Ammon's horn (tissue), 1 donor: ENCODE data around the gene IGFLR1.
"Not testable (repeated sequence)": the region's sequence is repeated elsewhere in the genome, so short reads cannot be mapped to it uniquely, and the experiment has no call there.

Source experiments
- DNase-seq: peaks from one replicate; pipeline ENCODE4 v3.0.0-alpha.2; 2016; ENCODE audit warnings: low spot score

IGFLR1 gene

GRCh38 chr19:35777086-35777841, 35.0 kb upstream of the IGFLR1 start:
- peak; percentile 57 for DNase-seq

GRCh38 chr19:35776102-35776788, 34.0 kb upstream of the IGFLR1 start:
- no peak for DNase-seq

DNA sequence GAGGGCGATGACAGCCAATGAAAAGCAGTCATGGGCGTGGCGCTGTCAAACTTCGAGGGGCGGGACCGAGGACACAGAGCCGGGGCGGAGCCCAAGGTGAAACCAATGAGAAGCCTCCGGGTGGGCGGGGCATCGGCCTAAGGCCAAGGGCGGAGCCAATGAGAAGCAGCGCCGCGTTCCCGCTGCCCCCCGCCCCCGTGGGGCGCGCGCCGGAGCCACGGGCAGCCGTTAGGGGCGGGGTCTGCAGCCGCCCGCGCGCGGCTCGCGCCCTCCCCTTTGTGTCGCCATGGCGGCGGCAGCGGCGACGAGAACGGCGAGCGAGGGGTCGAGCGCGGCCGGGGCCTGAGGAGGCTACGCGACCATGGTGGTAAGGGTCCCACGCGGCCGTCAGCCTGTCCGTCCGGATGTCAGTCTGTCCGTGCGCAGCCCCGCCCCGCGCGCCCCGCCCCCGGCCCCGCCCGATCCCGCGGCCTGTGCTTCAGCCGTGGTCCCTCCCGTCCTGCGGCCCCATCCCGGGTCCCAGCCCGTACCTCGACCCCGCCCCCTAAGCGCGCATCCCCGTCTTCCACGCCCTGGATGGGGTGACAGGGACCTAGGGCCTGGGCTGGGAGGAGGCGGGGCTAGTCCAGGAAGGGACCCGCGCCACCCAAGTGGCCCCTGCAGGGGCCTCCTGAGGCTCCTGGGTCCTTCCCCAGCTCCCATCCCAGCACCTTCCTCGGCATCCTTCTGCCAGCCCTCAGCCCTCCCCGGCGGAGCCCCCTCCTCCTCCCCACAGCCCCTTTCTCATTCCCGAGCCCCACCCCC, 33.2 kb upstream of the IGFLR1 start, which contains the start of gene ARHGAP33:
Gene ARHGAP33 (plus strand): TSS at position 267 of the 804 bp plus-strand sequence. CDS start 95 bp downstream, at position 362.
- peak; percentile 98 for DNase-seq

DNA sequence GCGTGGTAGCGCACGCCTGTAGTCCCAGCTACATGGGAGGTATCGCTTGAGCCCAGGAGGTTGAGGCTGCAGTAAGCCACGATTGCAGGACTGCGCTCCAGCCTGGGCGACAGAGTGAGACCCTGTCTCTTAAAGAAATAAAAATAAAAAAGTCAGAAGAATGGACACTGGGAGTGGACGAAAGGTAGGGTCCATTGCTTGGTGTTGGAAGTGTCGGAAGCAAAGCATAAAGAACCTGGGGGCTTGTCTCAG, 32.7 kb upstream of the IGFLR1 start:
- no peak for DNase-seq

DNA sequence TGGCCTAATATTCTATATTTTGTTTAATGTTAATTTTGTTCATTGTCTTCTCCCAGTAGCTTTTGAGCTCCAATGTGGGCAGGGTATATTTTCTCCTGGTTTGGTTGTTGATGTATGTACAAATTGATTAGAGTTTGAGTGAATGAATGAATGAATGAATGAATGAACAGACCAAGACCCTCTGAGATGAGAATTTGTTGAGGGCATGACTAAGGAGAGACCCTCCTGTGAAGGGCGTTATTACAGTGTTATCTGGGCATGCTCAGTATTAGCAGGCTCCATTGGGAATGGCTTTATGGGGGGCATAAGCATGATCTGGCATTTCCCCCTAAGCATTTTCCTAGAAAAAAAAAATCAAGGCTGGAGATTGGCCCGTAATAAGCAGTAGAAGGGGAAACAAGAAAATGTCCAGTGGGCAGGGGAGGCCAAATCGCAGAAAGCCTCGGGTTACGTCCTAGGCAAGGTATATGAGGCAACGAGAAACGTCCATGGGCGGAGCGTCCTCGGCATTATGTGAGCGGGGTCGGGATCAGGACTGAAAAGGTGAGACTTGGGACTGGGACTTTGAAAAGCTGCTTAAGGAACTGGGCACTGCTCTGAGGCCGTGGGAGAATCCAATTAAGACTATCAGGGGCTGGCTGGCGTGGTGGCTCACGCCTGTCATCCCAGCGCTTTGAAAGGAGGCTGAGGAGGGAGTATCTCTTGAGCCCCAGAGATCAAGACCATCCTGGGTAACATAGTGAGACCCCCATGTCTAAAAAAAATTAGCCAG, 32.2 kb upstream of the IGFLR1 start:
- no peak for DNase-seq

GRCh38 chr19:35773020-35773806, 31.0 kb upstream of the IGFLR1 start:
- no peak for DNase-seq

DNA sequence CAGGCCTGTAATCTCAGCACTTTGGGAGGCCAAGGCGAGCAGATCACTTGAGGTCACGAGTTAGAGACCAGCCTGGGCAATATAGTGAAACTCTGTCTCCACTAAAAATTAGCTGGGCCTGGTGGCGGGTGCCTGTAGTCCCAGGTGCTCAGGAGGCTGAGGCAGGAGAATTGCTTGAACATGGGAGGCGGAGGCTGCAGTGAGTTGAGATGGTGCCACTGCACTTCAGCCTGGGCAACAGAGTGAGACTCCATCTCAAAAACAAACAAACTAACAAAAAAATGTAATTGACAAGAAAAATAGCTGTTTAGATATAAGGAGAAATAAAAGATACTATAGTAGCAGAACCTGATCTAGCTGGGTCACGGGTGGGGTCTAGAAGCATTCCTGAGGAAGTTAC, 30.1 kb upstream of the IGFLR1 start:
- not testable (repeated sequence) for DNase-seq

DNA sequence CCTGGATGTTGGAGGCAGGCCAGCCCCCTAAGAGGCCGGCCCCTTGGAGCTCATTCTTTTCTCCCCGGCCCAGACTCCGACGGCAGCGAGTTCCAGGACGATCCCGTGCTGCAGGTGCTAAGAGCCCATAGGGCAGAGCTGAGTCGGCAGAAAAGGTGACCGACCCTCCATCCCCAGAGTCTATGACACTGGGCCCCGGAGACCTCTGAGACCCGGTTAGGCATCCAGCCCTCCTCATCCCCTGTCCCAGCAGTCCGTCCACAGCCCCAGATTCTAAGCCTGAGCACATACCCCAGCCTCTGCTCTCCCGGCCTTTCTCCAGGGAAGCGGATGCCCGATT, 25.8 kb upstream of the IGFLR1 start:
- DNase-seq: no peak

DNA sequence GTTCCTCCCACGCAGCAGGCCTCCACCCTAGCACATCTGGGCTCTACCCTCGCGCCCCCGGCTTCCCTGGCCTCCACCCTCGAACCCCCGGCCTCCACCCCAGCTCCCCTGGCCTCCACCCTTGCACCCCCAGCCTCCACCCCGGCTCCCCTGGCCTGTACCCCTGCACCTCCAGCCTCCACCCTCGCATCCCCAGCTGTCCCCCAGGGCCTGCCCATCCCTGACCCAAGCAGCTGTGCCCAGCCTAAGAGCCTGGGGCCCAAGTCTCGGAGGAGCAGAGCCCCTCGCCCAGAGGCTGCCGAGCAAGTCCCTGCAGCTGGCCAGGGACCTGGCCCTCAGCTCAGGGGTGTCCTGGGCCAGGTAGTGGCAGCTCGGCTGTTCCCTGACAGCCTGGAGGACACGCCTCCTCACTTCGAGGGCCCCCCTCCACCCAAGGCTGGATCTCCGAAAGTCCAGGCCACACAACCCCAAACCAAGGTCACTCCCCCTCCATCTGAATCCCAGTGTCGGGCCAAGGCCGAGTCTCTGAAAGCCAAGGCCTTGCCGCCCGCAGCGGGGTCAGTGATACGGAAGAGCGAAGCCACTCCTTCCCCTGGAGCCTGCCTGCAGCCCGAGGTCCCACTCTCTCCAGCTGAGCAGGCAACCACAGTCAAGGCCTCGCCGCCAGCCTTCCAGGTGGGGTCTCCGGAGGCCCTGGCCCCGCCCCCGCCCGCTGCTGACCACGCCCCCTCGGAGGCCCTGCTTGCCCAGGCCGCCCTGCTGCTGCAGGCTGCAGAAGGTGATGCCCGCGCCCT, 25.2 kb upstream of the IGFLR1 start:
- DNase-seq: no peak

DNA sequence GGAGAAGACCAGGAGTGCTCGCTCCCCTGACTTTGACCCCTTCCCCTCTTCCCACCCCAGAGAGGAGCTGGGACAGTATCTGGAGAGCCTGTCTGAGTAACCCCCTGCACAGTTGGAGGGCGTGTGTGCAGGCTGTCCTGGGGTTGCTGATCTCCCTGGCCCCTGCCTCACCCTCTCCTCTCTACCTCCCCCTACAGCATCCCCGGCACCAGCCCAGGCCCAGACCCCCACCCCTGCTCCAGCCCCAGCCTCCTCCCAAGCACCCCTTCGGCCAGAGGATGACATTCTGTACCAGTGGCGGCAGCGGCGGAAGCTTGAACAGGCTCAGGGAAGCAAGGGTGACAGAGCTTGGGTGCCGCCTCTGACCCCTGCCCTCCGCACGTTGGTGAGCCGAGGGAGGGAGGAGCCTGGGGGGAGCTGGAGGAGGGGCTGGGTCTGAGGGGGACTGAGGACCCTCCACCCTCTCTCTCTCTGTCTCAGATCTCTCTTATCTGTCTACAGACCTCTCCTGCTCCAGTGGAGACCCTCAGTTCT, 24.4 kb upstream of the IGFLR1 start:
- DNase-seq: no peak

- DNase-seq: no peak
Observed at GRCh38 chr19:35764432-35765315, 22.4 kb upstream of the IGFLR1 start.

DNA sequence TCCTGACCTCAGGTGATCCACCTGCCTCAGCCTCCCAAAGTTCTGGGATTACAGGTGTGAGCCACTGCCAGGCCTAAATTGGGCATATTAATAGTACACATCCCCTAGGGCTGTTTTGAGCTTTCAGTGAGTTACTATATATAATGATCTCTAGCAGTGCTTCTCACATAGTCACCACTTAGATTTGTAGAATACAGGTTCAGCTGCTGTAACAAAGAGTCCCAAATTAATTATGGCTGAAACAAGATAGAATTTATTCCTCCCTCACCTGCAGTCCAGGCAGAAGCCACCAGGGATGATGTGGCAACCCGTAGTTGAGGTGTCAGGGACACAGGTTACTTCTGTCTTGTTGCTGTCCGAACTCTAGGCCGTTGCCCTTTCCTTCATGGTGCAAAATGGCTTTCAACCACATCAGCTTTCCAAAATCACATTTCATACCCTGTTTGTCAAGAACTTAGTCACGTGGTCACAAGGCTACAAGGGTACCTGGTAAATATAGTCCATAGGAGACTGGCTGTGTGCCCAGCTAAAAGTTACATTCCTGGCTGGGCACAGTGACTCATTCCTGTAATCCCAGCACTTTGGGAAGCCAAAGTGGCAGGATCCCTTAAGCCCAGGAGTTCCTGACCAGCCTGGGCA, 18.6 kb upstream of the IGFLR1 start:
- no peak for DNase-seq

- no peak for DNase-seq
Observed at GRCh38 chr19:35759697-35760096, 17.4 kb upstream of the IGFLR1 start.

GRCh38 chr19:35757749-35758608, 15.7 kb upstream of the IGFLR1 start, which contains the start of gene PROSER3:
TSS of gene PROSER3 (plus strand) at chr19:35758176. CDS start at chr19:35758216, 40 bp downstream.
- peak; percentile 99 for DNase-seq

DNA sequence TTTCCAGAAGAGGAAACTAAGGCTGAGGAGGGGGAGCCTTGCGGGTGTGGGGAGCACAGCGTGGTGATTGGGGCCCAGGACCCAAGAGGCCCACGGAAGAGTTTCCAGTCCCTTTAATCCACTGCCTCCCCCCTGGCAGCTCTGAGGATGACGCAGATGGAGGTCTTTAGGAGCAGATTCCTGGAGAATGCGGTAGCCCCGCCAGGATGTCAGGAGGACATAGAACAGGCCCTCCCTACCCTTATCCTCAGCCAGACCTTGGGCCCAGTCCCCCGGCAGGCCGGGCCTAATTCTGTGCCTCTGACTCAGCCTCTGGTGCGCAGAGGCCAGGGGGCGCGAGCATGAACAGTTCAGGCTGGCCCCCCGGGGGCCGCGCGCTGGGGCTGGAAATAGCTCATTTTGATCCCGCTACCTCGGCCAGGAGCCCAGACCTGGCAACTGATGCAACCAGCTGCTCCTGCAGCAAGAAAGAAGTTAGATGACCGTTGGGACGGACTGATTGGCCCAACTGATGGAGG, 15.0 kb upstream of the IGFLR1 start:
- DNase-seq: no peak

DNA sequence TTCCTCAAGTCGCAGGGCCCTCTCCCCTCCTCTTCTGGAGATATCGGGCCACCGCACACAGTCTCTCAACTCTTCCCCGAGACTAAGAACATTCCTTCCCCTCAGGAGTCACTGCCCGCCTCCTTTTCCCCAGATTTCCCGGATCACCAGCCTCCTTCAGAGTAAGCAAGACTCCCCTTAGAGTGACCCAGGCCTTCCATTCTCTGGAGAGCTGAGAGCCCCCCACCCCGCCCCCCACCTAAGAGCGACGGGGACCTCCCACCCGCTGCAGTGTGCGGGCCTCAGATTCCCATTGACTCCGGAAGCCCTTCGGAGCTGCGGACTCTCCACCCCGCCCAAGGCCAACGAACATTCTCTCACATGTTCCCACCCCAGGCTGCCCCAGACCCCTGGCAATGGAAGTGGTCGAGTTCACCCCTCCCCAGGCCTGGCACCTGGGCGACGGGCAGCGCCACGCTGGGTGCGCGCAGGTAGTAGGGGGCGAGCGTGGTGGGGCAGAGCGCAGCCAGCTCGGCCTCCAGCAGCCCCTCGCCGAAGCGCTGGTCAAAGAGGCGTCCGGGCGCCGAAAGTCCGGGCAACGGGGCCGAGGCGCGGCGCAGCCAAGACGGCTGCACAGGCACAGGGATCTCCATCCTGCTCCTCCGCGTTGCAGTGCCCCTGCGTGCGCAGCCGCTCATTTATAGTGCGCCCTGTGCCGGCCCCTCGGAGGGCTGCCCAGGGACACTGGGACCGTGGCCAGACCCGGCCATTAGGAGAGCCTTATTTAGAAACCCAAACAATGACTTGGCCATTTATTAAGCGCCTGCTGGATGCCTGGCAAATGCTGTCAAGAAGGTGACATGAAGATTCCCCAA, 14.4 kb upstream of the IGFLR1 start, which contains the start of gene HSPB6:
Gene HSPB6 (minus strand): TSS at position 653 of the 854 bp plus-strand sequence. CDS start 21 bp downstream, at position 632.
- DNase-seq: no peak
